Ectodermal cell (in vitro differentiated cells): ENCODE data around the gene TMEM87B.

Experiments
- H3K27ac ChIP-seq: 2 replicates; pipeline ENCODE4 v1.7.0; 2013; ENCODE audit warnings: mild to moderate bottlenecking, low read depth, low read length; ENCODE audit not compliant: insufficient read depth, poor library complexity, severe bottlenecking
- H3K27me3 ChIP-seq: 2 replicates; pipeline ENCODE4 v1.7.0; 2013; ENCODE audit warnings: mild to moderate bottlenecking, low read length; ENCODE audit not compliant: insufficient read depth, control insufficient read depth, poor library complexity, severe bottlenecking
- H3K36me3 ChIP-seq: one replicate; pipeline ENCODE4 v1.7.0; 2013; ENCODE audit warnings: low read length; ENCODE audit not compliant: control insufficient read depth, insufficient read depth
- H3K4me1 ChIP-seq: one replicate; pipeline ENCODE4 v1.7.0; 2013; ENCODE audit warnings: low read length; ENCODE audit not compliant: control insufficient read depth, insufficient read depth
- H3K4me3 ChIP-seq: 2 replicates; pipeline ENCODE4 v1.7.0; 2013; ENCODE audit warnings: low read depth, low read length, control low read depth; ENCODE audit not compliant: insufficient read depth
- H3K9me3 ChIP-seq: 2 replicates; pipeline ENCODE4 v1.7.0; 2013; ENCODE audit warnings: mild to moderate bottlenecking, low read length, moderate library complexity; ENCODE audit not compliant: control insufficient read depth
- WGBS, 2 experiments: methylation state at CpG; one replicate each; pipeline ENCODE4 v1.1.7; 2013; ENCODE audit warnings: missing lambda C conversion rate in 2 of 2; 5-methylcytosine and 5-hydroxymethylcytosine counted together

TMEM87B gene

GRCh38 chr2:112084689-112085374, 29.8 kb downstream of the TMEM87B start:
- H3K27me3 ChIP-seq, result no peaks in the 10 kb centered on the region
- no peak overlapping the region for H3K4me3 ChIP-seq
- no peaks in the 10 kb centered on the region for H3K9me3 ChIP-seq
- 86 to 93% methylated on average over 4 of the region's 4 CpGs for WGBS, 2 experiments
- no peak overlapping the region for H3K27ac ChIP-seq
- no peaks in the 10 kb centered on the region for H3K36me3 ChIP-seq
- no peaks in the 10 kb centered on the region for H3K4me1 ChIP-seq

- Histone ChIP-seq H3K4me3 (no peak overlapping the region), H3K4me1 (no peaks in the 10 kb centered on the region), H3K36me3 (no peaks in the 10 kb centered on the region), H3K27me3 (no peaks in the 10 kb centered on the region), H3K27ac (no peak overlapping the region), H3K9me3 (no peaks in the 10 kb centered on the region)
Observed at GRCh38 chr2:112085375-112085730, 30.3 kb downstream of the TMEM87B start.

DNA sequence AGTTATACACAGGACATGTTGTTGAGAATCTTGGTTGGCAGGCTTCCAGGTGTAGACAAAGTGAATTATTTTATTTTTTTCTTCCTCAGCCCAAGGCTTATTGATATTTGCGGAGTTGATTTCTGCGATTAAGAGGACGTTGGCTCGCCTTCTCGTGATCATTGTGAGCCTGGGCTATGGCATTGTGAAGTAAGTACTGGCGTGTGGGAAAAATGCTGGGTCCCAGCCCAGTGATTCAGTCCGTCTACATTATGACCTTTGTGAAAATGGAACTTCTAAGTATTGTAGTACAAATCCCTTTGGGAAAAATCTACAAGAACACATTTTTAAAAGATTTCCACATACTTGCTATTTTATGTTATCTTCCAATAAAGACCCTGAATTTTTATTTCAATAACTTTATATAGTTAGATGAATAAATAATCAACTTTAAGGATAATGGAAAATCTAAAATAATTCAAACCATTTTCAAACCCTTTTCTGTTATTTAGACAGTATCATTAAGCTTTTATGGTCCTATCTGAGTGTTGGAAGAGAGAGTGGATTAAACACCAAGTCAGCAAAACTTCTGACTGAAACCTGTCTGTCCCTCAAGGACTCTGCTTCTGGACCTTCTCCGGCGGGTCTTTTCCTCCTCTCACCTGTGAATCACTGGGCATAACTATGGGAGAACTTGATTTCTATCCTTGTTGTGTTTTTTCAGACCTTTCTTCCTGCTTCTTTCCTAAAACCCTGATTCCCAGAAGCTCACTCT, 31.0 kb downstream of the TMEM87B start:
- 96 to 97% methylated on average over 9 of the region's 9 CpGs for WGBS, 2 experiments
- Histone ChIP-seq H3K27ac (no peak overlapping the region), H3K4me1 (no peaks in the 10 kb centered on the region), H3K9me3 (no peaks in the 10 kb centered on the region), H3K36me3 (no peaks in the 10 kb centered on the region), H3K27me3 (no peaks in the 10 kb centered on the region), H3K4me3 (no peak overlapping the region)

GRCh38 chr2:112087346-112088020, 32.4 kb downstream of the TMEM87B start:
- H3K27me3 ChIP-seq, result no peaks in the 10 kb centered on the region
- no peaks in the 10 kb centered on the region for H3K4me1 ChIP-seq
- H3K9me3 ChIP-seq, result no peaks in the 10 kb centered on the region
- 92 to 94% methylated on average over 9 of the region's 9 CpGs for WGBS, 2 experiments
- H3K36me3 ChIP-seq, result no peaks in the 10 kb centered on the region
- H3K4me3 ChIP-seq, result no peak overlapping the region
- no peak overlapping the region for H3K27ac ChIP-seq

DNA sequence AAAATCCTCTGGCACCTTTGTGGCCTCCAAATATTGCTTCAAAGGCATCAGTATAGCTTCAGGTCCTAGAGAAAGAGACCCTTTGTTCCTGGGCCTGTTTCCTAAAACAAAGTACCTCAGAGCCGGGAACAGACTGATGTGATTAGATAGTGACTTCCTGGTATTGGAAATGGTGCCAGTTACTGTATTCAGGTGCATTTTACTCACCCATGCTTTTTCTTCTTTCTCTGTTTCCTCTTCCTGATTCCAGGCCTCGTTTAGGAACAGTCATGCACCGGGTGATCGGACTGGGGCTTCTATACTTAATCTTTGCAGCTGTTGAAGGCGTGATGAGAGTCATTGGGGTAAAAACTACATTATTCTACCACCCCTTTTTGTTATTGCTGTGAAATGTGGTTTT, 34.3 kb downstream of the TMEM87B start:
- H3K4me3 ChIP-seq, result no peak overlapping the region
- H3K27ac ChIP-seq, result no peak overlapping the region
- H3K27me3 ChIP-seq, result no peaks in the 10 kb centered on the region
- H3K36me3 ChIP-seq, result no peaks in the 10 kb centered on the region
- no peaks in the 10 kb centered on the region for H3K4me1 ChIP-seq
- 95 to 98% methylated on average over 3 to 5 of the region's 5 CpGs for WGBS, 2 experiments
- no peaks in the 10 kb centered on the region for H3K9me3 ChIP-seq

- Histone ChIP-seq H3K4me3 (no peak overlapping the region), H3K9me3 (no peaks in the 10 kb centered on the region), H3K27ac (no peak overlapping the region), H3K36me3 (no peaks in the 10 kb centered on the region), H3K27me3 (no peaks in the 10 kb centered on the region), H3K4me1 (no peaks in the 10 kb centered on the region)
- WGBS, 2 experiments, result 88 to 91% methylated on average over 6 of the region's 6 CpGs
Observed at GRCh38 chr2:112092286-112093041, 37.4 kb downstream of the TMEM87B start.

- Histone ChIP-seq H3K4me3 (no peak overlapping the region), H3K27ac (no peak overlapping the region), H3K4me1 (no peaks in the 10 kb centered on the region), H3K36me3 (no peaks in the 10 kb centered on the region), H3K9me3 (no peaks in the 10 kb centered on the region), H3K27me3 (no peaks in the 10 kb centered on the region)
- WGBS, 2 experiments, result 83 to 92% methylated on average over 1 of the region's 1 CpG
Observed at GRCh38 chr2:112093216-112093615, 38.1 kb downstream of the TMEM87B start.

DNA sequence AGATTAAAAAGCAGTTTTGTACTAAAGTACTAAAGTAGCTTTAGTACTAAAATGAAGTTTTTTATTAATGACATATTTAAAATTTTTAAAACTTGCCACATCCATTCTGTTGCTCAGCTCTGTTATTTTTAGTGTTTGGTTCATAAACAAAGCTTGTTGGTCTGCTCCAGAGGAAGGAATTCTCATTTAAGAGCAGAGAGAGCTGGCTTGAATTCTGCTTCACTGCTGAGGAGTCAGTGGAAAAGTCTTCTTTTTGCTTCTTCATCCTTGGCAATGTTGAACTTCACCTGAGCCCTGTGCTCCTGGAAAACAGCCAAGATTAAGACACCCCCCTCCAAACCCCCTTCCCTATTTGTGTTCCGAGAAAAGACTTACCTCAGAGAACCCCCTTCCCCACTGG, 40.6 kb downstream of the TMEM87B start:
- H3K4me1 ChIP-seq, result no peaks in the 10 kb centered on the region
- H3K4me3 ChIP-seq, result no peak overlapping the region
- H3K27ac ChIP-seq, result no peak overlapping the region
- H3K9me3 ChIP-seq, result no peaks in the 10 kb centered on the region
- H3K36me3 ChIP-seq, result no peaks in the 10 kb centered on the region
- no peaks in the 10 kb centered on the region for H3K27me3 ChIP-seq
- WGBS, 2 experiments, result 95 to 96% methylated on average over 1 of the region's 1 CpG

- no peaks in the 10 kb centered on the region for H3K36me3 ChIP-seq
- no peaks in the 10 kb centered on the region for H3K27me3 ChIP-seq
- H3K4me1 ChIP-seq, result no peaks in the 10 kb centered on the region
- H3K4me3 ChIP-seq, result no peak overlapping the region
- 80 to 83% methylated on average over 9 to 10 of the region's 10 CpGs for WGBS, 2 experiments
- H3K9me3 ChIP-seq, result no peaks in the 10 kb centered on the region
- no peak overlapping the region for H3K27ac ChIP-seq
Observed at GRCh38 chr2:112096098-112096497, 41.0 kb downstream of the TMEM87B start.
